ENCODE data around the gene HLF.

DNA sequence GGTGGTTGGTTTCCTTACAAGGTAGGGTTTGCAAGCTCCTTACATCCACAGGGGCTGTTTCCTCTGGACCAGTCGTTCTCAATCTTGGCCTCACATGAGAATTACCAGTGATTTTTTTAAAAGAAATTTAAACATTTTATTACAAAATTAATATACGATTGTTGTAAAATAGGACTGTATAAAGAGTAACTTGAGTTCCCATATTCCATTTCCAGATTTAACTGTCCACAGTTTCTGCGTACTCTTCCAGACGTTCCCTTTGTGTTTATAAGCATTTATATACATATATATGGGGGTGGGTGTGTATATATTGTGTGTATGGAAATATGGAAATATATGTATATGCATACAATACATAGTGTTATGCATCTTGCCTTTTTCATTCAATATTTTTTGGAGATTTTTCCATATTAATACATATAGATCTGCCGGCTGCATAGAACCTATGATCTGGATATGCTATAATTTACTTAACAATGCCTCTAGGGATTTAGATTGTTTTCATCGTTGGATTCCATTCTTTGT is 31.5 kb downstream of the HLF start:
- TF ChIP-seq POLR2A (IDR thresholded peaks at IDR 0.05): no peak
- TF ChIP-seq, protein P1, sequence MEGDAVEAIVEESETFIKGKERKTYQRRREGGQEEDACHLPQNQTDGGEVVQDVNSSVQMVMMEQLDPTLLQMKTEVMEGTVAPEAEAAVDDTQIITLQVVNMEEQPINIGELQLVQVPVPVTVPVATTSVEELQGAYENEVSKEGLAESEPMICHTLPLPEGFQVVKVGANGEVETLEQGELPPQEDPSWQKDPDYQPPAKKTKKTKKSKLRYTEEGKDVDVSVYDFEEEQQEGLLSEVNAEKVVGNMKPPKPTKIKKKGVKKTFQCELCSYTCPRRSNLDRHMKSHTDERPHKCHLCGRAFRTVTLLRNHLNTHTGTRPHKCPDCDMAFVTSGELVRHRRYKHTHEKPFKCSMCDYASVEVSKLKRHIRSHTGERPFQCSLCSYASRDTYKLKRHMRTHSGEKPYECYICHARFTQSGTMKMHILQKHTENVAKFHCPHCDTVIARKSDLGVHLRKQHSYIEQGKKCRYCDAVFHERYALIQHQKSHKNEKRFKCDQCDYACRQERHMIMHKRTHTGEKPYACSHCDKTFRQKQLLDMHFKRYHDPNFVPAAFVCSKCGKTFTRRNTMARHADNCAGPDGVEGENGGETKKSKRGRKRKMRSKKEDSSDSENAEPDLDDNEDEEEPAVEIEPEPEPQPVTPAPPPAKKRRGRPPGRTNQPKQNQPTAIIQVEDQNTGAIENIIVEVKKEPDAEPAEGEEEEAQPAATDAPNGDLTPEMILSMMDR (IDR thresholded peaks at IDR 0.05): no peak
